GM11168 (cell line): ENCODE results near the gene SMOC1.
"Not testable (repeated sequence)": the region's sequence is repeated elsewhere in the genome, so short reads cannot be mapped to it uniquely, and the experiment has no call there.

Experiments
- in situ Hi-C: fragments of 300-500 bp; cut with MboI; formaldehyde crosslinking; loops from one replicate; pipeline ENCODE4 v1.12.0; 2022; ENCODE audit warnings: low sequenced_read_pairs; ENCODE audit not compliant: unreplicated experiment

The SMOC1 gene

DNA sequence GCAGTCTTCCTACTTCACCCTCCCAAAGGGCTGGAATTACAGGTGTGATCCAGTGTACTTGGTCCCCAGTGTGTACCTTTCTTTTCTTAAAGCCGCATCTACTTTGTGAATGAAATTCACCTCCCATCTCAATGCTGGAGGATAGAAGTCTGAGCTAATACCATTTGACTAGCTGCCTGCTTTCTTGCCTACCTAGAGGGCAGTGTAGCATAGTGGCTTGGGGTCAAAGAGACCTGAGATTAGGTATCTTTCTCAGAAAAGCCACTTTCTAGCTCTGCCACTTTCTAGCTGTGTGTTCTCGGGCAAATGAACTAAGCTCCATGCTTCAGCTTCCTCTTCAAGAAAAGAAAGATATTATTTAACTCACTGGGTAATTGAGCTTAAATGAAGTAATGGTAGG is 16.9 kb downstream of the SMOC1 start:
- in situ Hi-C loops: loop anchor here (5.0 kb wide), 1 partner anchor 76 kb away; no protein-coding TSS in a partner anchor

DNA sequence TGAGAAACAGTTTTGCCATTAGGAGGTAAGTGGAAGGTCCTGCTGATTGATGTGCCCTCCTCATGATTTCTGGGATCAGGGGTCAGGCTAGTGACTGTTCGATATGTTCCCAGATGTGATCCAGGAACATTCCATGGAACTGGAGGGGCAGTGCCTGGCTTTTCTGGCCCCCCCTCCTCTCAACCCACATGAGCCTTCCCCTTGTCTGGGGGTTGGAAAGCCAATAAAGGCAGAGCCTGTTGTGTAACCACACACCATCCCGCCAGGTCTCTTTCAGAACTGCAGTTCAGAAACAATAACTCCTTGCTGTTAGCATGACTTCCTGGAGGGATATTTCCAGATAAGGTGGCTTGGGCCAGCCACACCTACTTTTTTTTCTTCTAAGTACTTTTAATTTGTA is 17.8 kb downstream of the SMOC1 start:
- in situ Hi-C loops: loop anchor here (5.0 kb wide), 1 partner anchor 75 kb away; no protein-coding TSS in a partner anchor

GRCh38 chr14:69900603-69901002 is 21.4 kb downstream of the SMOC1 start:
- in situ Hi-C loops: no loop called here

GRCh38 chr14:69901113-69901951 is 22.1 kb downstream of the SMOC1 start:
- in situ Hi-C loops: no loop called here

DNA sequence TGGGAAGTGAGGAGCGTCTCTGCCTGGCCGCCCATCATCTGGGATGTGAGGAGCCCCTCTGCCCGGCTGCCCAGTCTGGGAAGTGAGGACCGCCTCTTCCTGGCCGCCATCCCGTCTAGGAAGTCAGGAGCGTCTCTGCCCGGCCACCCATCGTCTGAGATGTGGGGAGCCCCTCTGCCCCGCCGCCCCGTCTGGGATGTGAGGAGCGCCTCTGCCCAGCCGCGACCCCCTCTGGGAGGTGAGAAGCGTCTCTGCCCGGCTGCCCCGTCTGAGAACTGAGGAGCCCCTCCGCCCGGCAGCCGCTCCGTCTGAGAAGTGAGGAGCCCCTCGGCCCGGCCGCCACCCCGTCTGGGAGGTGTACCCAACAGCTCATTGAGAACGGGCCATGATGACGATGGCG is 23.8 kb downstream of the SMOC1 start:
- in situ Hi-C loops: not testable (repeated sequence)

DNA sequence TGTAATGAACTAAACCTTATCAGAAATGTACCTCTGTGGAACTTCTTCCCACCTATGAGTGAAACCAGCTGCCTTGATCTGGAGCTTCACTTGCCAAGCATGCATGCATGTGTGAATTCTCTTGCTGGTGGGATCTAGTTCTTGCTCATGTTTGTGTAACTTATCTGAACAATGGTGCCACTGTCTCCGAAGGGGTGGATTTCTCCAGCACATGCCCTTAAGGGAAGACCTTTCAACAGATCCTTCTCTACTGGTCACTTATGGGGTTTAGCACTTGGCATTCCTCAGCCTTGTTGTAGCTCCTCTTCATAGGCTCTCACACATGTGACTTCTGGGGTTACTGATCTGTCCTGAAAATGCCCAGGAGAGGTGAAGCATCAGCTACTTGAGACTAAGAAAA is 25.0 kb downstream of the SMOC1 start:
- in situ Hi-C loops: no loop called here

DNA sequence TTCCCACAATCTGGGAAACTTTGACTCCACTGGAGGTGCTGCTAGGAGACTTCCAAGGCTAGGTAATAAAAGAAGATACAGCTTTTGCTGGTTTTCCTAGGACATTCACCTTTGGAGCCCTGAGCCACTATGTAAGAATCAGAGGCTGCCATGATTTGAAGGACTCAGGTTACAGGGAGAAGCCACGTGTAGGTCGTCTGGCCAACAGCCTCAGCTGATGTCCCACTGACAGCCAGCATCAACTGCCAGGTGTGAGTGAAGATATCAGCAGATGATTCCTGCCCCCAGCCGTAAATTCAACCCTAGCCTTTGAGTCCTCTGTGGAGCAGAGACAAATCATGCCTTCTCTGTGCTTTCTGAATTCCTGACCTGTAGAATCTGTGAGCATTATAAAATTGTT is 27.0 kb downstream of the SMOC1 start:
- in situ Hi-C loops: no loop called here

DNA sequence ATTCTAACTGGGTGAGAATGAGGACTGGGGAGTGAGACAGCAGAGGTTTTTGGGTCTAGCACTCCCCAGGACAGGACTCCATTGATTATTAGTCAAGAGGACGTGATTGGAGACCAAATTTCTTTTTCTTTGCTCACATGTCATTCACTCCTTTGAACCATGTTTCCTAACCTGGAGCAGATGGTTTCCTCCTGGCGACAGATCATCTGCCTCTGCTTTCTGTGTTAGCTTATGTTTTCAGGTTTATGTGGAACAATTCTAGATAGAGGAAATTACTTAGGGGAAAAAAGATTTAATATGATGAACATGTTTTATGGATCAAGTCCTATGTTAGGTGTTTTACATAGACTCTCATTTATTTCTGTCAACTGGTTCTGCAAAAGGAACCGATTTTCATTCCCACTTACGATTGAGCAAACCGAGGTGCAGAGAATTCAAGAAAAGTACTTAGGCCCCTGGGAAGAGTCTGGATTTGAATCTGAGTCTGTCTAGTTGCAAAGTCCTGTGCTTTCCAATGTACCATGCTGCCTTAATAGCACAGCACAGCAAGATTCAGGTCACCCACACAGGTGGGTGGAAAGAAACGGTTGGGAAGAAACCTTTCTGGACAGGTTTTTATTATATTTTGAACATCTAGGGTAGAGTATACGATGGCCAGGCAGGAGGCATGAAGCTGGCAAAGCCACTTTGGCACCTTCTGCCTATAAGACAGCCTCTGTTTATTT is 30.8 kb downstream of the SMOC1 start:
- in situ Hi-C loops: no loop called here

DNA sequence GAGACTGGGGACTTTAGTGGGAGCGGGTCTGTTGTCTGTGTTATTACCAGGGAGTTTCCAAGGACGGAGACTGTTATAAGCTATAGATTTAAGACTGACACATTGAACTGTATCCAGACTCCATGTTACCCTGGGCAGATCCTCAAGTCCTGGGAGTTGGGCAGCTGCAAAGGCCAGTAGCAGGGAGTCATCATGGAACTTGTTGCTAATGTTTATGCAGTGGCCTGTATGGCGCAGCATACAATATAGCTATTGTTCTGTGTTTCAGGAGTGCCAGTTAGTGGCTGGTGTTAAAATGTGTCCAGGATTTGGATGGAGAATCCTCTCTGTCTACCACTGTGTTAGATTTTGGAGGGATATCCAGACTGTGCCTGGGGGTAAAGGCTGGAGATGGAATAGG is 31.7 kb downstream of the SMOC1 start:
- in situ Hi-C loops: no loop called here

GRCh38 chr14:69913686-69914085 is 34.5 kb downstream of the SMOC1 start:
- in situ Hi-C loops: no loop called here

DNA sequence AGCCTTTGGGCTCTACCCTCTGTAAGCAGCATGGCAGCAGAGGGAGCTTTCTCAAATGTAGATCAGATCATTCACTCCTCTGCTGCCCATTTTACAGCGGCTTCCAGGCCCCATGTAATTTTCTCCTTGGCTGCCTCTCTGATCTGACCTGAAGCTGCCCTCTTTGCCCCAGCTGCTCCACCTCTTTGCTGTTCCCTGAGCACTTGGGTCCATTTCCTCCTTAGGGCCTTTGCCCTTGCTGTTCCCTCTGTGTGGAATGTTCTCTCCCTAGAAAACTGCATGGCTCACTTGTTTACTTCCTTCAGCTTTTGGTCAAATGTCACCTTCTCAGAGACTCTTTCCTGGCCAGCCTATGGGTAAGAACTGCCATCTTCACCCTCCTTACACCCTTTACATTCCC is 37.2 kb downstream of the SMOC1 start:
- in situ Hi-C loops: no loop called here

DNA sequence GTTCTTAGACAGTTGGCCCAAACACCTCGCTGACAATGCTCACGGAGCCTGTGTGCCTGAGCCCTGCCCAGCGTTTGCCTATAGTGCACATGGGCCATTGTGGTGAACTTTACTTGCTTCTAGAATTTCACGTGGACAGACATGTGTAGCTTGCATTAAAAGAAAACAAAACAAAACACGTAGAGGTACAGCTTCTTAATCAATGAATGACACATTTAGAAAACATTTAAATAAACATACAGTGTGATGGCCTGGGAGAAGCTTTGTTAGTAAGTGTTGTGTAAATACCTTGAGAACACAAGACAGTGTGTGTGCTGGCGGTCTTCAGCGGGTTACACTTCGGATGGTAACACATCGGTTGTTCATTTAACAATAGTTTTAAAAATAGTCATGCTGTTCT is 38.1 kb downstream of the SMOC1 start:
- in situ Hi-C loops: no loop called here

- in situ Hi-C loops: no loop called here
Measured at GRCh38 chr14:69919815-69920214, 40.6 kb downstream of the SMOC1 start.

DNA sequence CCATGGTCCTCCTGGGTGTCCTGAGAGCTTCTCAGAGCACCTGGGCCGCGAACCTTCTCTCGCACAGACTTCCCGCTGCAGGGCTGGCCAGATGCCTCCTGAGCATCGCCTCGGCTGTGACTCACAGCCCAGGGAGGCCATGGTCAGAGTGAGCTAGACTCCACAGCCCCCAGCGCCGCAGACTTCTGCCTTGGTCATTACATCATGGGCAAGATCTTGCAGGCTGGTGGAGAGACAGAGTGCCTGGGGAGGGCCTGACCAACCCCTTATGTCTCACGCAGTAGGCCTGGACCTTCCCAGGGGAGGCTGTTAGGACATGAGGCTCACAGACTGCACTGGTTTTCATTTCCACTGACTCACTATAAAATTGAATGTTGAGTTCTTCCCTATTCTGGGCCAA is 41.8 kb downstream of the SMOC1 start:
- in situ Hi-C loops: no loop called here

- in situ Hi-C loops: no loop called here
Measured at GRCh38 chr14:69922198-69922597, 43.0 kb downstream of the SMOC1 start.

DNA sequence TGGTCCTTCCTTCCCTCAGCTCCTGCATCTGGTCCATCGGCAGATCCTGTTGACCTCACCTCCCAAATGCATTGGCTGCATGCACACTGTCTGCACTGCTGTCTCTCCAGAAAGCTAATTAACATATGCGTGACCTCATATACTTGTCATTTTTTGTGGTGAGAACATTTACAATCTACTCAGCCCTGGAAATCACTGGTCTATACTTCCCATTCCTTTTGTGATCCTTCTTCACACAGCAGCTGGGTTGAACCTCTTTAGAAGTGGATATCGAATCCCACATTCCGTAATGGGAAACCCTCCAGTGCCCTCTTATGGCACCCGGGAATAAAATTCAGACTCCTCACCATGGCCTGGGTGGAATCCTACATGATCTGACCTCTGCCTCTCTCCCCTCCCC is 45.0 kb downstream of the SMOC1 start:
- in situ Hi-C loops: no loop called here

DNA sequence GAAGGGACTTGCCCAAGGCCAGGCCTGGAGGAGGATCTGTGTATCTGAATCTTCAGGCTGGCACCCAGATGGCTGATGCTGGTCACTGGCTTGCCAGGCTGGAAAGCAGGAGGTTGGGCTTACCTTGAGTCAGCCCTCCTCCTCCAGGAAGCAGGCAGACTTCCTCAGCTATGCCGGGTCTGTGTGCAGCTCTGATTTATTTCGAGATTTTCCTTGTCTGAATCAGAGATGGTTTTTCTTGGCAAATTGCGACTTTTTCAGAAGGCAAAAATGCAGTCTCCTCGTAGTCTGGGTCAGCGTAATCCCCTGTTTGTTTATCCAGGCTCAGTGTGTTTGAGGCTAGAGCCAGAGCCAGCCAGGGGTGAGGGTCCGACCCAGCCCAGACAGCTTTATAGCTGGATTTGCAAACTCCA is 48.9 kb downstream of the SMOC1 start:
- in situ Hi-C loops: no loop called here

GRCh38 chr14:69930780-69931379 is 51.7 kb downstream of the SMOC1 start:
- in situ Hi-C loops: no loop called here

GRCh38 chr14:69931960-69932359 is 52.7 kb downstream of the SMOC1 start:
- in situ Hi-C loops: no loop called here

DNA sequence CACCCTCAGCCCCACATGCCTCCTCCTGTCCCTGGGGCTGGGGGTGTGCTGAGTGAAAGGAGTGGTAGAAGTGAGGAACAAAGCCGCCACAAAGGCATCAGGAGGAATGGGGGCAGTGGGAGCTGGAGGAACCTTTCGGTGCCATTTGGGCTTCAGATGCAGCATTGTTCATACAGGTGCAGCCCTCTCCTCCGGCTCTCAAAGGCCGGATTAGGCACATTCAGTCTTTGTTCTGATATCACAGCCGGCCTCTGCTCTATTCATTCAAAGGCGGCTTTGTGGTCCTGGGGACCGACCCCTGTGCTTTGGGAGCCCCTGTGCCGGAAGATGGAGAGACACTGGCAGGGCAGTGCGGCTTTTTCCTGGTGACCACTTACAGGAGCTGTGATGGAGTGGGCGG is 53.2 kb downstream of the SMOC1 start:
- in situ Hi-C loops: no loop called here

DNA sequence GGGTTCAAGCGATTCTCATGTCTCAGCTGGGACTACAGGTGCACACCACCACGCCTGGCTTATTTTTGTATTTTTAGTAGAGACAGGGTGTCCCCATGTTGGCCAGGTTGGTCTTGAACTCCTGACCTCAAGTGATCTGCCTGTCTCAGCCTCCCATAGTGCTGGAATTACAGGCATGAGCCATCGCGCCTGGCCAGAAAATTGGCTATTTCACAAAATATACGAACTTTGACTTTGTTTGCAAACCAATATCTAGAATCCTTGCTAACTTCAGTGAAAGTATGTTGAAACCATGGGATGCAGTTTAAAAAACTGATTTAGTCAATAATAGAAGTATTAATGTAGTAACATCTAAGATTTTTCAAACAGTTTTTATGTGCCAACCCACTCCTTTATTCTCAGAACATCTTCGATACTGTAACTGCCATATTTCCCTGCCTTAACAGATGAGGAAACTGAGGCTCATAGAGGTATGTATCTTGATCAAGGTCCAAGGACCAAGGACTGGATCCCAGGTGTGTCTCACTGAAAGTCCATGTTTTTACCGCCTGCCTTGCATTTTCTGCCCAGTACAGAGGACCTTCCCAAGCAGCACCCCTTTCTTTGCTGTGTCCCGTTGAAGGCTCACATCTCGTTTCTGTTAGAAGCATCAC is 54.5 kb downstream of the SMOC1 start:
- in situ Hi-C loops: no loop called here
